Endothelial cell of umbilical vein (primary cell): ENCODE data around the gene FRMD4A. TPM values are rescaled to one million over a fixed set of nuclear protein-coding genes. Genes with fewer than 3 reads are reported as not detected.

ENCODE experiments used
- BruUV-seq: library from RNA; stranded (reverse); fragments of 400-500 nt; replicated peaks from 2 replicates; lab custom pipeline; 2021; lab: Mats Ljungman, UMichigan
- CTCF ChIA-PET: fragments of 300-600, 350-600 bp; sonication (Branson Sonifier 250); formaldehyde crosslinking; loops from one replicate; lab custom pipeline; 2021; ENCODE audit warnings: antibody characterized with exemption, inconsistent platforms; lab: Charles Lee
- POLR2A ChIA-PET: fragments of 300-600, 350-600 bp; sonication (Branson Sonifier 250); formaldehyde crosslinking; loops from one replicate; lab custom pipeline; 2021; ENCODE audit warnings: antibody characterized with exemption, inconsistent platforms; lab: Charles Lee
- DNase-seq: peaks from one replicate; pipeline ENCODE4 v3.0.0-alpha.2; 2011; ENCODE audit warnings: low read depth, low spot score
- FAIRE-seq: peaks from 2 replicates; lab custom pipeline; 2011; peaks lifted over from hg19 to GRCh38; lab: Jason Lieb, UNC
- H2AFZ ChIP-seq: 2 replicates; pipeline ENCODE4 v1.6.0; 2012; ENCODE audit warnings: low read depth, low read length, control low read depth, inconsistent platforms
- H3K27ac ChIP-seq: 2 replicates; pipeline ENCODE4 v1.5.1; 2011; ENCODE audit warnings: low read depth, mild to moderate bottlenecking, control low read depth, low read length, moderate library complexity; ENCODE audit not compliant: insufficient read depth
- H3K27me3 ChIP-seq, 2 experiments: 2 replicates each; pipeline versions ENCODE4 v1.6.0 to v1.6.1; 2011; ENCODE audit warnings: low read length in 2 of 2, mixed read lengths in 1 of 2; ENCODE audit not compliant: control insufficient read depth in 2 of 2, insufficient read depth in 2 of 2
- H3K36me3 ChIP-seq, 2 experiments: 2 replicates in 1 of 2; 3 replicates in 1 of 2; pipeline ENCODE4 v1.5.1; 2011; ENCODE audit warnings: low read length in 2 of 2, mild to moderate bottlenecking in 1 of 2, moderate library complexity in 1 of 2; ENCODE audit not compliant: control insufficient read depth in 2 of 2, insufficient read depth in 2 of 2; ENCODE audit errors: extremely low read depth in 1 of 2
- H3K4me1 ChIP-seq: 3 replicates; pipeline ENCODE4 v1.5.1; 2011; ENCODE audit warnings: mild to moderate bottlenecking, low read length; ENCODE audit not compliant: control insufficient read depth, insufficient read depth; ENCODE audit errors: extremely low read depth
- H3K4me2 ChIP-seq: 2 replicates; pipeline ENCODE4 v1.6.1; 2011; ENCODE audit warnings: low read length, control low read depth, mixed read lengths; ENCODE audit not compliant: insufficient read depth
- H3K4me3 ChIP-seq, 3 experiments: fragments of 200-600 bp in 1 of 3; sonication (generic), shearing (Covaris generic) in 1 of 3; replicated peaks in 1 of 3; 2 replicates each; pipeline ENCODE4 v1.5.1; 2011 to 2016; ENCODE audit warnings: control low read depth in 3 of 3, low read length in 3 of 3, mild to moderate bottlenecking in 2 of 3, inconsistent platforms in 1 of 3, low read depth in 1 of 3, moderate library complexity in 1 of 3; ENCODE audit not compliant: insufficient read depth in 1 of 3
- H3K79me2 ChIP-seq: 2 replicates; pipeline ENCODE4 v1.6.0; 2012; ENCODE audit warnings: low read length, inconsistent platforms; ENCODE audit not compliant: control insufficient read depth, insufficient read depth
- H3K9ac ChIP-seq: replicated peaks from 2 replicates; pipeline ENCODE3; 2011; ENCODE audit warnings: low read length, control low read depth; ENCODE audit not compliant: insufficient read depth; ENCODE audit errors: extremely low read depth
- H3K9me1 ChIP-seq: replicated peaks from 3 replicates; pipeline ENCODE4 v1.6.0; 2011; ENCODE audit warnings: mild to moderate bottlenecking, low read length; ENCODE audit not compliant: control insufficient read depth, insufficient read depth; ENCODE audit errors: extremely low read depth
- H3K9me3 ChIP-seq: replicated peaks from 2 replicates; pipeline ENCODE4 v1.5.1; 2012; ENCODE audit warnings: low read length, inconsistent platforms; ENCODE audit not compliant: control insufficient read depth, insufficient read depth
- H4K20me1 ChIP-seq: replicated peaks from 2 replicates; pipeline ENCODE3; 2011; ENCODE audit warnings: mild to moderate bottlenecking, low read length; ENCODE audit not compliant: control insufficient read depth, insufficient read depth; ENCODE audit errors: extremely low read depth
- EZH2 ChIP-seq: IDR thresholded peaks from 2 replicates; pipeline ENCODE4 v1.6.1; 2012; ENCODE audit warnings: borderline replicate concordance, low read depth, mild to moderate bottlenecking, moderate library complexity, low read length, inconsistent platforms; ENCODE audit not compliant: severe bottlenecking
- FOS ChIP-seq: IDR thresholded peaks from 2 replicates; pipeline ENCODE4 v1.6.1; 2011; ENCODE audit warnings: mild to moderate bottlenecking, low read length, moderate library complexity, borderline replicate concordance; ENCODE audit not compliant: insufficient read depth
- GATA2 ChIP-seq: IDR thresholded peaks from 2 replicates; pipeline ENCODE4 v1.7.0; 2011; ENCODE audit warnings: low read depth, mild to moderate bottlenecking, moderate library complexity, mixed read lengths, low read length; ENCODE audit not compliant: insufficient read length, insufficient read depth
- JUN ChIP-seq: IDR thresholded peaks from 2 replicates; pipeline ENCODE4 v1.6.1; 2011; ENCODE audit warnings: borderline replicate concordance, low read depth; ENCODE audit not compliant: insufficient read length, insufficient read depth
- MAX ChIP-seq: IDR thresholded peaks from 2 replicates; pipeline ENCODE4 v1.6.1; 2011; ENCODE audit not compliant: insufficient read depth, insufficient read length
- MYC ChIP-seq: IDR thresholded peaks from one replicate; pipeline ENCODE4 v1.6.1; 2011; ENCODE audit warnings: mild to moderate bottlenecking, low read depth, low read length
- POLR2A ChIP-seq: IDR thresholded peaks from 2 replicates; pipeline ENCODE4 v1.6.1; 2012; ENCODE audit warnings: low read depth, mild to moderate bottlenecking, control low read depth, low read length
- POLR2AphosphoS5 ChIP-seq: IDR thresholded peaks from 2 replicates; pipeline ENCODE4 v1.6.1; 2012; ENCODE audit warnings: low read depth, mild to moderate bottlenecking, control low read depth, low read length, moderate library complexity; ENCODE audit not compliant: insufficient read depth
- dilution Hi-C: fragments of 300-500 bp; cut with MboI; formaldehyde crosslinking; loops from one replicate; pipeline ENCODE4 v1.15.0; 2019; ENCODE audit warnings: low sequenced_read_pairs; ENCODE audit not compliant: extremely low pct_ligation_motif_present
- intact Hi-C: fragments of 100-400 bp; cut with micrococcal nuclease; formaldehyde crosslinking; loops from one replicate; pipeline ENCODE4 v1.10.0; 2022
- polyA plus RNA-seq, 4 experiments: library from polyadenylated mRNA; depleted of rRNA in 3 of 4; stranded (reverse) in 3 of 4; unstranded in 1 of 4; fragments of >200 nt; gene quantifications; 2 replicates each; pipeline versions ENCODE4 v1.2.1 to v1.2.3, GENCODE V29; 2011 to 2012; ENCODE audit warnings: missing spikeins in 1 of 4
- total RNA-seq: library from RNA; stranded (reverse); gene quantifications from 2 replicates; pipeline ENCODE4 v1.2.3, GENCODE V29; 2021
- TF ChIP-seq, protein P1 (sequence below), 2 donors: IDR thresholded peaks; 1 replicate in 1 of 2; 2 replicates in 1 of 2; pipeline ENCODE4 v1.5.1; 2011; ENCODE audit warnings: low read length in 2 of 2, mild to moderate bottlenecking in 2 of 2, moderate library complexity in 2 of 2, control low read depth in 1 of 2, inconsistent platforms in 1 of 2, low read depth in 1 of 2; ENCODE audit not compliant: insufficient read depth in 1 of 2; ENCODE audit errors: extremely low read depth in 1 of 2

The FRMD4A gene
- total and polyA plus RNA-seq, 2 donors (not counting 3 experiments of a cell fraction or from before 2014, with no cell fraction given), result 123 to 148 TPM

- dilution Hi-C loops, result no loop called here
- H3K9ac ChIP-seq, result no peak overlapping the region
- FAIRE-seq (peak; percentile 99), DNase-seq (peak; percentile 98)
- no peak overlapping the region for H3K4me3 ChIP-seq
- ChIA-PET POLR2A (interaction anchor here (1.0 kb wide), 1 partner anchor 287 kb away, joined by 3 read pairs; no protein-coding TSS in a partner anchor), CTCF (interaction anchor here (0.8 to 3.4 kb wide), 10 partner anchors 12 to 287 kb away, joined by 3 to 24 read pairs (median 4); no protein-coding TSS in a partner anchor)
- H3K4me1 ChIP-seq, result peaks cover 43% of the 10 kb centered on the region
- TF ChIP-seq, protein P1, sequence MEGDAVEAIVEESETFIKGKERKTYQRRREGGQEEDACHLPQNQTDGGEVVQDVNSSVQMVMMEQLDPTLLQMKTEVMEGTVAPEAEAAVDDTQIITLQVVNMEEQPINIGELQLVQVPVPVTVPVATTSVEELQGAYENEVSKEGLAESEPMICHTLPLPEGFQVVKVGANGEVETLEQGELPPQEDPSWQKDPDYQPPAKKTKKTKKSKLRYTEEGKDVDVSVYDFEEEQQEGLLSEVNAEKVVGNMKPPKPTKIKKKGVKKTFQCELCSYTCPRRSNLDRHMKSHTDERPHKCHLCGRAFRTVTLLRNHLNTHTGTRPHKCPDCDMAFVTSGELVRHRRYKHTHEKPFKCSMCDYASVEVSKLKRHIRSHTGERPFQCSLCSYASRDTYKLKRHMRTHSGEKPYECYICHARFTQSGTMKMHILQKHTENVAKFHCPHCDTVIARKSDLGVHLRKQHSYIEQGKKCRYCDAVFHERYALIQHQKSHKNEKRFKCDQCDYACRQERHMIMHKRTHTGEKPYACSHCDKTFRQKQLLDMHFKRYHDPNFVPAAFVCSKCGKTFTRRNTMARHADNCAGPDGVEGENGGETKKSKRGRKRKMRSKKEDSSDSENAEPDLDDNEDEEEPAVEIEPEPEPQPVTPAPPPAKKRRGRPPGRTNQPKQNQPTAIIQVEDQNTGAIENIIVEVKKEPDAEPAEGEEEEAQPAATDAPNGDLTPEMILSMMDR (IDR thresholded peaks at IDR 0.05; ENCODE audit: extremely low read depth in 1 of 2, insufficient read depth in 1 of 2, low read depth in 1 of 2, low read length in 2 of 2), result no peak
- no peak for TF ChIP-seq POLR2A
- peak; percentile 98 for TF ChIP-seq GATA2
- peak; percentile 45 for TF ChIP-seq FOS
- TF ChIP-seq JUN, result peak; percentile 62
- peak; percentile 61 for TF ChIP-seq MAX
- TF ChIP-seq POLR2AphosphoS5, result peak; percentile 93
- no peak for TF ChIP-seq EZH2
- TF ChIP-seq MYC, result peak; percentile 64
- H3K36me3 ChIP-seq, result no peaks in the 10 kb centered on the region
- BruUV-seq, result no TSS peak
- H3K4me2 ChIP-seq, result peak overlapping the region; percentile 46
- peak overlapping the region; percentile 81 for H3K27ac ChIP-seq
- intact Hi-C loops, result loop anchor here (1.0 to 5.0 kb wide), 6 partner anchors 15 to 287 kb away; no protein-coding TSS in a partner anchor
- H3K9me1 ChIP-seq, result no peaks in the 10 kb centered on the region
- H3K79me2 ChIP-seq, result no peaks in the 10 kb centered on the region
- no peaks in the 10 kb centered on the region for H3K27me3 ChIP-seq
- H3K9me3 ChIP-seq, result no peaks in the 10 kb centered on the region
- H2AFZ ChIP-seq, result no peak overlapping the region
- H4K20me1 ChIP-seq, result no peaks in the 10 kb centered on the region
Measured at GRCh38 chr10:14074062-14074884, 256.5 kb downstream of the FRMD4A start.
